Endothelial cell of umbilical vein (primary cell): ENCODE measurements around the gene SMC4. TPM values are rescaled to one million over a fixed set of nuclear protein-coding genes. Genes with fewer than 3 reads are reported as not detected.

Experiments
- BruUV-seq: library from RNA; stranded (reverse); fragments of 400-500 nt; replicated peaks from 2 replicates; lab custom pipeline; 2021; lab: Mats Ljungman, UMichigan
- CTCF ChIA-PET: fragments of 300-600, 350-600 bp; sonication (Branson Sonifier 250); formaldehyde crosslinking; loops from one replicate; lab custom pipeline; 2021; ENCODE audit warnings: antibody characterized with exemption, inconsistent platforms; lab: Charles Lee
- POLR2A ChIA-PET: fragments of 300-600, 350-600 bp; sonication (Branson Sonifier 250); formaldehyde crosslinking; loops from one replicate; lab custom pipeline; 2021; ENCODE audit warnings: antibody characterized with exemption, inconsistent platforms; lab: Charles Lee
- DNase-seq: peaks from one replicate; pipeline ENCODE4 v3.0.0-alpha.2; 2011; ENCODE audit warnings: low read depth, low spot score
- FAIRE-seq: peaks from 2 replicates; lab custom pipeline; 2011; peaks lifted over from hg19 to GRCh38; lab: Jason Lieb, UNC
- H2AFZ ChIP-seq: 2 replicates; pipeline ENCODE4 v1.6.0; 2012; ENCODE audit warnings: low read depth, low read length, control low read depth, inconsistent platforms
- H3K27ac ChIP-seq: 2 replicates; pipeline ENCODE4 v1.5.1; 2011; ENCODE audit warnings: low read depth, mild to moderate bottlenecking, control low read depth, low read length, moderate library complexity; ENCODE audit not compliant: insufficient read depth
- H3K27me3 ChIP-seq, 2 experiments: 2 replicates each; pipeline versions ENCODE4 v1.6.0 to v1.6.1; 2011; ENCODE audit warnings: low read length in 2 of 2, mixed read lengths in 1 of 2; ENCODE audit not compliant: control insufficient read depth in 2 of 2, insufficient read depth in 2 of 2
- H3K36me3 ChIP-seq, 2 experiments: 2 replicates in 1 of 2; 3 replicates in 1 of 2; pipeline ENCODE4 v1.5.1; 2011; ENCODE audit warnings: low read length in 2 of 2, mild to moderate bottlenecking in 1 of 2, moderate library complexity in 1 of 2; ENCODE audit not compliant: control insufficient read depth in 2 of 2, insufficient read depth in 2 of 2; ENCODE audit errors: extremely low read depth in 1 of 2
- H3K4me1 ChIP-seq: 3 replicates; pipeline ENCODE4 v1.5.1; 2011; ENCODE audit warnings: mild to moderate bottlenecking, low read length; ENCODE audit not compliant: control insufficient read depth, insufficient read depth; ENCODE audit errors: extremely low read depth
- H3K4me2 ChIP-seq: 2 replicates; pipeline ENCODE4 v1.6.1; 2011; ENCODE audit warnings: low read length, control low read depth, mixed read lengths; ENCODE audit not compliant: insufficient read depth
- H3K4me3 ChIP-seq, 3 experiments: fragments of 200-600 bp in 1 of 3; sonication (generic), shearing (Covaris generic) in 1 of 3; replicated peaks in 1 of 3; 2 replicates each; pipeline ENCODE4 v1.5.1; 2011 to 2016; ENCODE audit warnings: control low read depth in 3 of 3, low read length in 3 of 3, mild to moderate bottlenecking in 2 of 3, inconsistent platforms in 1 of 3, low read depth in 1 of 3, moderate library complexity in 1 of 3; ENCODE audit not compliant: insufficient read depth in 1 of 3
- H3K79me2 ChIP-seq: 2 replicates; pipeline ENCODE4 v1.6.0; 2012; ENCODE audit warnings: low read length, inconsistent platforms; ENCODE audit not compliant: control insufficient read depth, insufficient read depth
- H3K9ac ChIP-seq: replicated peaks from 2 replicates; pipeline ENCODE3; 2011; ENCODE audit warnings: low read length, control low read depth; ENCODE audit not compliant: insufficient read depth; ENCODE audit errors: extremely low read depth
- H3K9me1 ChIP-seq: replicated peaks from 3 replicates; pipeline ENCODE4 v1.6.0; 2011; ENCODE audit warnings: mild to moderate bottlenecking, low read length; ENCODE audit not compliant: control insufficient read depth, insufficient read depth; ENCODE audit errors: extremely low read depth
- H3K9me3 ChIP-seq: replicated peaks from 2 replicates; pipeline ENCODE4 v1.5.1; 2012; ENCODE audit warnings: low read length, inconsistent platforms; ENCODE audit not compliant: control insufficient read depth, insufficient read depth
- H4K20me1 ChIP-seq: replicated peaks from 2 replicates; pipeline ENCODE3; 2011; ENCODE audit warnings: mild to moderate bottlenecking, low read length; ENCODE audit not compliant: control insufficient read depth, insufficient read depth; ENCODE audit errors: extremely low read depth
- CTCF ChIP-seq, 2 donors: IDR thresholded peaks; 1 replicate in 1 of 2; 2 replicates in 1 of 2; pipeline ENCODE4 v1.5.1; 2011; ENCODE audit warnings: low read length in 2 of 2, mild to moderate bottlenecking in 2 of 2, moderate library complexity in 2 of 2, control low read depth in 1 of 2, inconsistent platforms in 1 of 2, low read depth in 1 of 2; ENCODE audit not compliant: insufficient read depth in 1 of 2; ENCODE audit errors: extremely low read depth in 1 of 2
- EZH2 ChIP-seq: IDR thresholded peaks from 2 replicates; pipeline ENCODE4 v1.6.1; 2012; ENCODE audit warnings: borderline replicate concordance, low read depth, mild to moderate bottlenecking, moderate library complexity, low read length, inconsistent platforms; ENCODE audit not compliant: severe bottlenecking
- FOS ChIP-seq: IDR thresholded peaks from 2 replicates; pipeline ENCODE4 v1.6.1; 2011; ENCODE audit warnings: mild to moderate bottlenecking, low read length, moderate library complexity, borderline replicate concordance; ENCODE audit not compliant: insufficient read depth
- GATA2 ChIP-seq: IDR thresholded peaks from 2 replicates; pipeline ENCODE4 v1.7.0; 2011; ENCODE audit warnings: low read depth, mild to moderate bottlenecking, moderate library complexity, mixed read lengths, low read length; ENCODE audit not compliant: insufficient read length, insufficient read depth
- JUN ChIP-seq: IDR thresholded peaks from 2 replicates; pipeline ENCODE4 v1.6.1; 2011; ENCODE audit warnings: borderline replicate concordance, low read depth; ENCODE audit not compliant: insufficient read length, insufficient read depth
- MAX ChIP-seq: IDR thresholded peaks from 2 replicates; pipeline ENCODE4 v1.6.1; 2011; ENCODE audit not compliant: insufficient read depth, insufficient read length
- MYC ChIP-seq: IDR thresholded peaks from one replicate; pipeline ENCODE4 v1.6.1; 2011; ENCODE audit warnings: mild to moderate bottlenecking, low read depth, low read length
- POLR2A ChIP-seq: IDR thresholded peaks from 2 replicates; pipeline ENCODE4 v1.6.1; 2012; ENCODE audit warnings: low read depth, mild to moderate bottlenecking, control low read depth, low read length
- POLR2AphosphoS5 ChIP-seq: IDR thresholded peaks from 2 replicates; pipeline ENCODE4 v1.6.1; 2012; ENCODE audit warnings: low read depth, mild to moderate bottlenecking, control low read depth, low read length, moderate library complexity; ENCODE audit not compliant: insufficient read depth
- dilution Hi-C: fragments of 300-500 bp; cut with MboI; formaldehyde crosslinking; loops from one replicate; pipeline ENCODE4 v1.15.0; 2019; ENCODE audit warnings: low sequenced_read_pairs; ENCODE audit not compliant: extremely low pct_ligation_motif_present
- intact Hi-C: fragments of 100-400 bp; cut with micrococcal nuclease; formaldehyde crosslinking; loops from one replicate; pipeline ENCODE4 v1.10.0; 2022
- polyA plus RNA-seq, 4 experiments: library from polyadenylated mRNA; depleted of rRNA in 3 of 4; stranded (reverse) in 3 of 4; unstranded in 1 of 4; fragments of >200 nt; gene quantifications; 2 replicates each; pipeline versions ENCODE4 v1.2.1 to v1.2.3, GENCODE V29; 2011 to 2012; ENCODE audit warnings: missing spikeins in 1 of 4
- total RNA-seq: library from RNA; stranded (reverse); gene quantifications from 2 replicates; pipeline ENCODE4 v1.2.3, GENCODE V29; 2021

Gene SMC4
- total and polyA plus RNA-seq, 2 donors (not counting 3 experiments of a cell fraction or from before 2014, with no cell fraction given), result 32.1 to 153 TPM

GRCh38 chr3:160460033-160460432 lies 60.6 kb downstream of the SMC4 start:
- Histone ChIP-seq H3K27me3 (peaks cover 18 to 23% of the 10 kb centered on the region in 2 experiments), H3K27ac (no peak overlapping the region), H3K9me3 (no peaks in the 10 kb centered on the region), H3K4me2 (no peak overlapping the region), H3K79me2 (no peaks in the 10 kb centered on the region), H3K36me3 (no peaks in the 10 kb centered on the region), H3K4me3 (no peak overlapping the region), H3K9ac (no peak overlapping the region), H3K4me1 (no peaks in the 10 kb centered on the region), H3K9me1 (no peaks in the 10 kb centered on the region), H4K20me1 (no peaks in the 10 kb centered on the region), H2AFZ (no peak overlapping the region)
- intact Hi-C loops, result no loop called here
- BruUV-seq, result no TSS peak
- dilution Hi-C loops, result no loop called here
- POLR2A ChIA-PET, result no interaction called here
- FAIRE-seq (no peak), DNase-seq (no peak)
- CTCF ChIA-PET, result no interaction called here
- TF ChIP-seq FOS, result no peak
- no peak for TF ChIP-seq MAX
- TF ChIP-seq EZH2, result no peak
- TF ChIP-seq JUN, result no peak
- no peak for TF ChIP-seq MYC
- no peak for TF ChIP-seq POLR2A
- no peak for TF ChIP-seq CTCF (IDR thresholded peaks at IDR 0.05; ENCODE audit: extremely low read depth in 1 of 2, insufficient read depth in 1 of 2, low read depth in 1 of 2, low read length in 2 of 2)
- TF ChIP-seq GATA2, result no peak
- TF ChIP-seq POLR2AphosphoS5, result no peak
